Neural progenitor cell (in vitro differentiated cells): ENCODE measurements around the gene TRMT61A. TPM values are rescaled to one million over a fixed set of nuclear protein-coding genes. Genes with fewer than 3 reads are reported as not detected.

Experiments
- DNase-seq: peaks from one replicate; pipeline ENCODE4 v3.0.0-alpha.2; 2016; ENCODE audit warnings: low spot score
- H2AFZ ChIP-seq: fragments of 200-600 bp; sonication (generic); replicated peaks from 2 replicates; pipeline ENCODE4 v1.6.1; 2016; ENCODE audit warnings: antibody characterized with exemption
- H3F3A ChIP-seq: fragments of 200-600 bp; sonication (generic); 2 replicates; pipeline ENCODE4 v1.6.1; 2016; ENCODE audit warnings: antibody characterized with exemption, low read depth
- H3K27ac ChIP-seq: fragments of 200-600 bp; sonication (generic); 2 replicates; pipeline ENCODE4 v1.5.1; 2016; ENCODE audit warnings: mild to moderate bottlenecking
- H3K27me3 ChIP-seq: fragments of 200-600 bp; sonication (generic); 2 replicates; pipeline ENCODE4 v1.6.1; 2016; ENCODE audit warnings: mild to moderate bottlenecking, moderate library complexity
- H3K36me3 ChIP-seq: fragments of 200-600 bp; sonication (generic); 2 replicates; pipeline ENCODE4 v1.5.1; 2016
- H3K4me1 ChIP-seq: fragments of 200-600 bp; sonication (generic); 2 replicates; pipeline ENCODE4 v1.6.1; 2016; ENCODE audit warnings: mixed run types
- H3K4me2 ChIP-seq: fragments of 200-600 bp; sonication (generic); 2 replicates; pipeline ENCODE4 v1.6.1; 2016
- H3K4me3 ChIP-seq: fragments of 200-600 bp; sonication (generic); 2 replicates; pipeline ENCODE4 v1.5.1; 2016
- H3K79me2 ChIP-seq: fragments of 200-600 bp; sonication (generic); 2 replicates; pipeline ENCODE4 v1.6.1; 2016; ENCODE audit warnings: low read depth
- H3K9ac ChIP-seq: fragments of 200-600 bp; sonication (generic); 2 replicates; pipeline ENCODE4 v1.6.1; 2016
- H3K9me3 ChIP-seq: fragments of 200-600 bp; sonication (generic); 2 replicates; pipeline ENCODE4 v1.5.1; 2016; ENCODE audit warnings: low read depth
- H4K20me1 ChIP-seq: fragments of 200-600 bp; sonication (generic); 2 replicates; pipeline ENCODE4 v1.6.1; 2016; ENCODE audit warnings: low read depth
- H3K27ac Mint-ChIP-seq: 3 replicates; pipeline ENCODE4 v1.8.0; 2021; ENCODE audit warnings: mixed read lengths
- H3K27me3 Mint-ChIP-seq: 2 replicates; pipeline ENCODE4 v1.8.0; 2022; ENCODE audit warnings: low read depth, mild to moderate bottlenecking, inconsistent platforms, moderate library complexity, mixed read lengths; ENCODE audit not compliant: insufficient read depth
- H3K36me3 Mint-ChIP-seq: 3 replicates; pipeline ENCODE4 v1.8.0; 2021; ENCODE audit warnings: mixed read lengths
- H3K4me1 Mint-ChIP-seq: 3 replicates; pipeline ENCODE4 v1.8.0; 2021; ENCODE audit warnings: mixed read lengths
- H3K4me3 Mint-ChIP-seq: 3 replicates; pipeline ENCODE4 v1.8.0; 2021; ENCODE audit warnings: mild to moderate bottlenecking, moderate library complexity, mixed read lengths
- H3K9me3 Mint-ChIP-seq: 3 replicates; pipeline ENCODE4 v1.8.0; 2020; ENCODE audit warnings: mixed read lengths
- CTCF ChIP-seq: fragments of 200-600 bp; sonication (generic); IDR thresholded peaks from 2 replicates; pipeline ENCODE4 v1.5.1; 2017; ENCODE audit warnings: antibody characterized with exemption, mild to moderate bottlenecking
- EZH2 ChIP-seq: fragments of 200-600 bp; sonication (generic); IDR thresholded peaks from 2 replicates; pipeline ENCODE4 v1.6.1; 2017; ENCODE audit warnings: antibody characterized with exemption, mild to moderate bottlenecking, moderate library complexity
- EZH2phosphoT487 ChIP-seq: fragments of 200-600 bp; sonication (generic); IDR thresholded peaks from 2 replicates; pipeline ENCODE4 v1.6.1; 2017; ENCODE audit warnings: antibody characterized with exemption
- total RNA-seq: library from RNA; depleted of rRNA; stranded (reverse); fragments of >200 nt; gene quantifications from 2 replicates; pipeline ENCODE4 v1.2.3, GENCODE V29; 2015; ENCODE audit warnings: low replicate concordance

The TRMT61A gene
- total RNA-seq, 1 donor from 2014 or later = 1.2 TPM

- Mint-ChIP-seq H3K9me3 (no peaks in the 10 kb centered on the region), H3K4me1 (peaks cover 26% of the 10 kb centered on the region), H3K27me3 (peaks cover 4% of the 10 kb centered on the region), H3K4me3 (no peak overlapping the region), H3K36me3 (peaks cover 26% of the 10 kb centered on the region), H3K27ac (no peak overlapping the region)
- peaks cover 5% of the 10 kb centered on the region for H3K36me3 ChIP-seq
- no peak overlapping the region for H3K9ac ChIP-seq
- H3K27ac ChIP-seq = peak overlapping the region; percentile 10
- no peaks in the 10 kb centered on the region for H3K27me3 ChIP-seq
- no peaks in the 10 kb centered on the region for H3K9me3 ChIP-seq
- peaks cover 23% of the 10 kb centered on the region for H3K4me1 ChIP-seq
- peaks cover 22% of the 10 kb centered on the region for H3F3A ChIP-seq
- DNase-seq = peak; percentile 40
- H2AFZ ChIP-seq = no peak overlapping the region
- peak overlapping the region; percentile 19 for H3K4me2 ChIP-seq
- TF ChIP-seq EZH2phosphoT487 (no peak), CTCF (no peak), EZH2 (no peak)
- H3K79me2 ChIP-seq = no peaks in the 10 kb centered on the region
- H4K20me1 ChIP-seq = no peaks in the 10 kb centered on the region
- H3K4me3 ChIP-seq = no peak overlapping the region
Observed at GRCh38 chr14:103491691-103492090, 37.3 kb upstream of the TRMT61A start.

- peaks cover 9% of the 10 kb centered on the region for H3K36me3 ChIP-seq
- DNase-seq = no peak
Observed at GRCh38 chr14:103492156-103492925, 36.7 kb upstream of the TRMT61A start.

GRCh38 chr14:103495854-103496253, 33.1 kb upstream of the TRMT61A start:
- H3F3A ChIP-seq = peaks cover 46% of the 10 kb centered on the region
- no peak overlapping the region for H2AFZ ChIP-seq
- no peak overlapping the region for H3K4me3 Mint-ChIP-seq
- H3K4me3 ChIP-seq = no peak overlapping the region
- peaks cover 10% of the 10 kb centered on the region for H3K4me1 Mint-ChIP-seq
- H3K27me3 Mint-ChIP-seq = peaks cover 3% of the 10 kb centered on the region
- peaks cover 10% of the 10 kb centered on the region for H3K36me3 ChIP-seq
- H3K9ac ChIP-seq = no peak overlapping the region
- H3K4me1 ChIP-seq = peaks cover 16% of the 10 kb centered on the region
- no peak overlapping the region for H3K4me2 ChIP-seq
- H4K20me1 ChIP-seq = peaks cover 10% of the 10 kb centered on the region
- H3K27ac Mint-ChIP-seq = no peak overlapping the region
- DNase-seq = no peak
- peaks cover 10% of the 10 kb centered on the region for H3K36me3 Mint-ChIP-seq
- no peaks in the 10 kb centered on the region for H3K79me2 ChIP-seq
- no peak for TF ChIP-seq EZH2phosphoT487
- no peak for TF ChIP-seq EZH2
- no peak for TF ChIP-seq CTCF
- H3K27ac ChIP-seq = no peak overlapping the region
- no peaks in the 10 kb centered on the region for H3K9me3 Mint-ChIP-seq
- no peaks in the 10 kb centered on the region for H3K27me3 ChIP-seq
- H3K9me3 ChIP-seq = no peaks in the 10 kb centered on the region

More at GRCh38 chr14:103492156-103492925, 36.7 kb upstream of the TRMT61A start:
- H3K9ac ChIP-seq = no peak overlapping the region
- no peak overlapping the region for H3K4me2 ChIP-seq
- Mint-ChIP-seq H3K4me3 (no peak overlapping the region), H3K36me3 (peaks cover 24% of the 10 kb centered on the region), H3K4me1 (peaks cover 24% of the 10 kb centered on the region), H3K9me3 (no peaks in the 10 kb centered on the region), H3K27ac (no peak overlapping the region), H3K27me3 (peaks cover 2% of the 10 kb centered on the region)
- H3K4me1 ChIP-seq = peaks cover 23% of the 10 kb centered on the region
- TF ChIP-seq EZH2 = no peak
- no peaks in the 10 kb centered on the region for H3K79me2 ChIP-seq
- H3K27ac ChIP-seq = peak overlapping the region; percentile 10
- H3K9me3 ChIP-seq = no peaks in the 10 kb centered on the region
- H3F3A ChIP-seq = peaks cover 26% of the 10 kb centered on the region
- no peak overlapping the region for H2AFZ ChIP-seq
- no peaks in the 10 kb centered on the region for H4K20me1 ChIP-seq
- H3K4me3 ChIP-seq = no peak overlapping the region
- H3K27me3 ChIP-seq = no peaks in the 10 kb centered on the region

GRCh38 chr14:103496776-103497175, 32.2 kb upstream of the TRMT61A start:
- Histone ChIP-seq H3K79me2 (no peaks in the 10 kb centered on the region), H3K9ac (no peak overlapping the region), H2AFZ (no peak overlapping the region), H3K4me3 (no peak overlapping the region), H3K9me3 (no peaks in the 10 kb centered on the region), H3F3A (peaks cover 37% of the 10 kb centered on the region), H3K4me2 (no peak overlapping the region), H3K27ac (no peak overlapping the region), H3K4me1 (peaks cover 8% of the 10 kb centered on the region), H3K36me3 (peaks cover 10% of the 10 kb centered on the region), H4K20me1 (peaks cover 12% of the 10 kb centered on the region), H3K27me3 (no peaks in the 10 kb centered on the region)
- Mint-ChIP-seq H3K4me1 (peaks cover 8% of the 10 kb centered on the region), H3K9me3 (no peaks in the 10 kb centered on the region), H3K27me3 (peaks cover 3% of the 10 kb centered on the region), H3K36me3 (peaks cover 8% of the 10 kb centered on the region), H3K27ac (no peak overlapping the region), H3K4me3 (no peak overlapping the region)
- no peak for DNase-seq
- TF ChIP-seq EZH2phosphoT487 = no peak
- no peak for TF ChIP-seq EZH2
- TF ChIP-seq CTCF = no peak
